Endothelial cell of umbilical vein (primary cell): ENCODE results near the gene ZBTB7C.

ENCODE experiments used
- EZH2 ChIP-seq: IDR thresholded peaks from 2 replicates; pipeline ENCODE4 v1.6.1; 2012; ENCODE audit warnings: borderline replicate concordance, low read depth, mild to moderate bottlenecking, moderate library complexity, low read length, inconsistent platforms; ENCODE audit not compliant: severe bottlenecking
- FOS ChIP-seq: IDR thresholded peaks from 2 replicates; pipeline ENCODE4 v1.6.1; 2011; ENCODE audit warnings: mild to moderate bottlenecking, low read length, moderate library complexity, borderline replicate concordance; ENCODE audit not compliant: insufficient read depth
- GATA2 ChIP-seq: IDR thresholded peaks from 2 replicates; pipeline ENCODE4 v1.7.0; 2011; ENCODE audit warnings: low read depth, mild to moderate bottlenecking, moderate library complexity, mixed read lengths, low read length; ENCODE audit not compliant: insufficient read length, insufficient read depth
- JUN ChIP-seq: IDR thresholded peaks from 2 replicates; pipeline ENCODE4 v1.6.1; 2011; ENCODE audit warnings: borderline replicate concordance, low read depth; ENCODE audit not compliant: insufficient read length, insufficient read depth
- MYC ChIP-seq: IDR thresholded peaks from one replicate; pipeline ENCODE4 v1.6.1; 2011; ENCODE audit warnings: mild to moderate bottlenecking, low read depth, low read length
- POLR2A ChIP-seq: IDR thresholded peaks from 2 replicates; pipeline ENCODE4 v1.6.1; 2012; ENCODE audit warnings: low read depth, mild to moderate bottlenecking, control low read depth, low read length
- POLR2AphosphoS5 ChIP-seq: IDR thresholded peaks from 2 replicates; pipeline ENCODE4 v1.6.1; 2012; ENCODE audit warnings: low read depth, mild to moderate bottlenecking, control low read depth, low read length, moderate library complexity; ENCODE audit not compliant: insufficient read depth
- TF ChIP-seq, protein P1 (sequence below), 2 donors: IDR thresholded peaks; 1 replicate in 1 of 2; 2 replicates in 1 of 2; pipeline ENCODE4 v1.5.1; 2011; ENCODE audit warnings: low read length in 2 of 2, mild to moderate bottlenecking in 2 of 2, moderate library complexity in 2 of 2, control low read depth in 1 of 2, inconsistent platforms in 1 of 2, low read depth in 1 of 2; ENCODE audit not compliant: insufficient read depth in 1 of 2; ENCODE audit errors: extremely low read depth in 1 of 2
- TF ChIP-seq, protein P2 (sequence below): IDR thresholded peaks from 2 replicates; pipeline ENCODE4 v1.6.1; 2011; ENCODE audit not compliant: insufficient read depth, insufficient read length

DNA sequence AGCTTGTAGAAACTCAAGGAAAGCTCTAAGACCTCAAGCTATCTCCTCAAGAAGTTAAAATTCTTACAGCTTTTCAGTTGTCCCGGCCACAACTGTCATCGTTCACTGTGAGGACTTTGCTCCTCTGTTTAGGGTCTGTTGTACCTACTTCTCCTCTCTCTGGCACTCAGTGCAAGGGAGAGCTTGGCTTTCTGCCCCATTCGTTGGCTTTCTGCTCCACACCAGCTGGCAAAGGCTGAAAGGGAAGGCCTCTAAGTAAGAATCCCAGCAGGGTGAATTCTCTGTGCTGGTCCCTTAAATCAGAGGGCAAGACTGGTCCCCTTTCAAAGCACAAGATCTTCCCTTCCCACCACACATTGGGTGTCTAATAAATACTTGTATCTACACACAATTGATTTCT lies 17.3 kb downstream of the ZBTB7C start:
- TF ChIP-seq EZH2 (no peak), POLR2A (no peak), POLR2AphosphoS5 (no peak), MYC (no peak), GATA2 (no peak), JUN (no peak), FOS (no peak)
- TF ChIP-seq, protein P1, sequence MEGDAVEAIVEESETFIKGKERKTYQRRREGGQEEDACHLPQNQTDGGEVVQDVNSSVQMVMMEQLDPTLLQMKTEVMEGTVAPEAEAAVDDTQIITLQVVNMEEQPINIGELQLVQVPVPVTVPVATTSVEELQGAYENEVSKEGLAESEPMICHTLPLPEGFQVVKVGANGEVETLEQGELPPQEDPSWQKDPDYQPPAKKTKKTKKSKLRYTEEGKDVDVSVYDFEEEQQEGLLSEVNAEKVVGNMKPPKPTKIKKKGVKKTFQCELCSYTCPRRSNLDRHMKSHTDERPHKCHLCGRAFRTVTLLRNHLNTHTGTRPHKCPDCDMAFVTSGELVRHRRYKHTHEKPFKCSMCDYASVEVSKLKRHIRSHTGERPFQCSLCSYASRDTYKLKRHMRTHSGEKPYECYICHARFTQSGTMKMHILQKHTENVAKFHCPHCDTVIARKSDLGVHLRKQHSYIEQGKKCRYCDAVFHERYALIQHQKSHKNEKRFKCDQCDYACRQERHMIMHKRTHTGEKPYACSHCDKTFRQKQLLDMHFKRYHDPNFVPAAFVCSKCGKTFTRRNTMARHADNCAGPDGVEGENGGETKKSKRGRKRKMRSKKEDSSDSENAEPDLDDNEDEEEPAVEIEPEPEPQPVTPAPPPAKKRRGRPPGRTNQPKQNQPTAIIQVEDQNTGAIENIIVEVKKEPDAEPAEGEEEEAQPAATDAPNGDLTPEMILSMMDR (IDR thresholded peaks at IDR 0.05; ENCODE audit: extremely low read depth in 1 of 2, insufficient read depth in 1 of 2, low read depth in 1 of 2, low read length in 2 of 2) = no peak
- TF ChIP-seq, protein P2, sequence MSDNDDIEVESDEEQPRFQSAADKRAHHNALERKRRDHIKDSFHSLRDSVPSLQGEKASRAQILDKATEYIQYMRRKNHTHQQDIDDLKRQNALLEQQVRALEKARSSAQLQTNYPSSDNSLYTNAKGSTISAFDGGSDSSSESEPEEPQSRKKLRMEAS = no peak
